Measurements from ENCODE around the gene KCTD11. TPM values are rescaled to one million over a fixed set of nuclear protein-coding genes. Genes with fewer than 3 reads are reported as not detected.

Gene KCTD11
- total and polyA plus RNA-seq, 2 experiments from 2014 or later = 2.2 to 7.7 TPM

DNA sequence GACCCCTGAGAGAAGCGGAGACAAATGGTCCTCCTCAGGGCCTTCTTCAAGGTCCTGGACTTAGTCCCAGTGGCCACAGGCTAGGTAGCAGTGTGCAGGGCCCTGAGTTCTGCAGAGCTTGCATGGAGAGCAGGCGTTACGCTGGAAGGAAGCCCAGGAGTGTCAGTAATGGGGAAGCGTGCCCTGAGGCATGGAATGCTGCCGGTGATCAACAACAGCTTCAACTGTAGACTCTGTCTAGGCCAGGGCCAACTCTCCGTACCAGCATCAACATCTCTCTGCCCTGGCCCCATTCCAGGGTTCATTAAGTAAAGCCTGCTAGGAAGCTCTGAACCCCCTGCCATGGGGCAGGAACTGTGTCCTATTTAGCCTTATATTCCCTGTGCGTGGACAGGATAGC is 28.4 kb downstream of the KCTD11 start:
- peak overlapping the region; percentile 76 for H3K4me3 Mint-ChIP-seq
- peaks cover 42% of the 10 kb centered on the region for H3K27me3 ChIP-seq (ENCODE audit: insufficient read depth)
- no peak overlapping the region for H3K27ac Mint-ChIP-seq
- peaks cover 17% of the 10 kb centered on the region for H3K4me1 ChIP-seq (ENCODE audit: insufficient read depth)
- H3K36me3 ChIP-seq (ENCODE audit: insufficient read depth) = no peaks in the 10 kb centered on the region; the same call in 1 of the 2 replicates
- DNase-seq (ENCODE audit: low spot score) = peak; percentile 46
- H4K20me1 ChIP-seq (replicated peaks; ENCODE audit: insufficient read depth) = no peaks in the 10 kb centered on the region
- H3K4me1 Mint-ChIP-seq = peaks cover 21% of the 10 kb centered on the region
- peaks cover 20% of the 10 kb centered on the region; the same call in 1 of the 2 replicates for H3F3A ChIP-seq (replicated peaks; ENCODE audit: low read depth)
- peaks cover 40% of the 10 kb centered on the region for H3K27me3 Mint-ChIP-seq (ENCODE audit: insufficient read depth, low read depth, poor library complexity)
- no peaks in the 10 kb centered on the region for H3K79me2 ChIP-seq (replicated peaks; ENCODE audit: insufficient read depth)
- no peak for ATAC-seq
- peak overlapping the region; percentile 98 for H3K4me2 ChIP-seq
- peaks cover 5% of the 10 kb centered on the region; the same call in 2 of the 3 replicates for H3K36me3 Mint-ChIP-seq (ENCODE audit: low read depth)
- H3K4me3 ChIP-seq = peak overlapping the region; percentile 76
- TF ChIP-seq CTCF (conservative IDR thresholded peaks at IDR 0.05; ENCODE audit: low read depth in 2 of 2) (no peak), ZNF331 (CRISPR knock-in tag; IDR thresholded peaks at IDR 0.05; ENCODE audit: low read depth) (no peak), EZH2phosphoT487 (IDR thresholded peaks at IDR 0.05; ENCODE audit: unreplicated experiment) (no peak), NANOG (IDR thresholded peaks at IDR 0.05; ENCODE audit: borderline replicate concordance) (no peak), JUNB (IDR thresholded peaks at IDR 0.05; ENCODE audit: unreplicated experiment) (no peak), CREB1 (CRISPR knock-in tag; IDR thresholded peaks at IDR 0.05; ENCODE audit: low read depth) (no peak), EZH2 (IDR thresholded peaks at IDR 0.05; ENCODE audit: low read depth, unreplicated experiment) (no peak), REST (IDR thresholded peaks at IDR 0.05; ENCODE audit: unreplicated experiment) (no peak), ZNF462 (CRISPR knock-in tag; IDR thresholded peaks at IDR 0.05) (no peak), ZNF114 (CRISPR knock-in tag; IDR thresholded peaks at IDR 0.05) (no peak), STAT1 (IDR thresholded peaks at IDR 0.05; ENCODE audit: unreplicated experiment) (no peak), POLR2AphosphoS5 (IDR thresholded peaks at IDR 0.05; ENCODE audit: low read depth) (no peak)
- TF ChIP-seq, protein P1, sequence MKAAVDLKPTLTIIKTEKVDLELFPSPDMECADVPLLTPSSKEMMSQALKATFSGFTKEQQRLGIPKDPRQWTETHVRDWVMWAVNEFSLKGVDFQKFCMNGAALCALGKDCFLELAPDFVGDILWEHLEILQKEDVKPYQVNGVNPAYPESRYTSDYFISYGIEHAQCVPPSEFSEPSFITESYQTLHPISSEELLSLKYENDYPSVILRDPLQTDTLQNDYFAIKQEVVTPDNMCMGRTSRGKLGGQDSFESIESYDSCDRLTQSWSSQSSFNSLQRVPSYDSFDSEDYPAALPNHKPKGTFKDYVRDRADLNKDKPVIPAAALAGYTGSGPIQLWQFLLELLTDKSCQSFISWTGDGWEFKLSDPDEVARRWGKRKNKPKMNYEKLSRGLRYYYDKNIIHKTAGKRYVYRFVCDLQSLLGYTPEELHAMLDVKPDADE (IDR thresholded peaks at IDR 0.05) = no peak
- H2AFZ ChIP-seq = peak overlapping the region; percentile 99
- peaks cover 13% of the 10 kb centered on the region for H3K9me3 Mint-ChIP-seq
- H3K27ac ChIP-seq (ENCODE audit: low read depth) = no peak overlapping the region
- H3K9me2 ChIP-seq (ENCODE audit: insufficient read depth) = no peaks in the 10 kb centered on the region
